B cell (primary cell): ENCODE data around the gene UBE2O. TPM values are rescaled to one million over a fixed set of nuclear protein-coding genes. Genes with fewer than 3 reads are reported as not detected.

ENCODE experiments used
- ATAC-seq: fragments of 200-7000 bp; cut with Tn5 transposase; one replicate; pipeline ENCODE4 v1.10.0; 2021; ENCODE audit warnings: low read depth, mild to moderate bottlenecking, moderate number of reproducible peaks, moderate library complexity
- CTCF ChIA-PET: fragments of 350-600 bp; sonication (Branson Sonifier 250); formaldehyde crosslinking; loops from one replicate; lab custom pipeline; 2021; ENCODE audit warnings: antibody characterized with exemption, inconsistent platforms; lab: Charles Lee
- POLR2A ChIA-PET: fragments of 350-600 bp; sonication (Branson Sonifier 250); formaldehyde crosslinking; loops from one replicate; lab custom pipeline; 2021; ENCODE audit warnings: antibody characterized with exemption; lab: Charles Lee
- DNase-seq: peaks from one replicate; pipeline ENCODE4 v3.0.0; 2013
- H2AFZ ChIP-seq: 2 replicates; pipeline ENCODE4 v1.6.1; 2012; ENCODE audit warnings: mild to moderate bottlenecking, low read depth, low read length; ENCODE audit not compliant: insufficient read depth, poor library complexity, severe bottlenecking
- H3K27ac ChIP-seq, 2 donors: 1 replicate in 1 of 2; 2 replicates in 1 of 2; pipeline ENCODE4 v1.5.1; 2012 to 2013; ENCODE audit warnings: low read length in 2 of 2, mild to moderate bottlenecking in 2 of 2, moderate library complexity in 1 of 2
- H3K27me3 ChIP-seq, 4 experiments: fragments of 200-600 bp in 1 of 4; sonication (generic) in 1 of 4; replicated peaks in 1 of 4; 1 replicate in 2 of 4; 2 replicates in 2 of 4; pipeline versions ENCODE4 v1.6.1 to v1.7.0; 2013 to 2016; ENCODE audit warnings: low read length in 3 of 4, mild to moderate bottlenecking in 2 of 4, mixed read lengths in 1 of 4, moderate library complexity in 1 of 4; ENCODE audit not compliant: insufficient read depth in 4 of 4, control insufficient read depth in 3 of 4; ENCODE audit errors: control extremely low read depth in 1 of 4
- H3K36me3 ChIP-seq, 2 experiments: replicated peaks in 1 of 2; 1 replicate in 1 of 2; 2 replicates in 1 of 2; pipeline versions ENCODE4 v1.6.1 to v1.7.1; 2013; ENCODE audit warnings: low read length in 1 of 2; ENCODE audit not compliant: insufficient read depth in 2 of 2, control insufficient read depth in 1 of 2; ENCODE audit errors: control extremely low read depth in 1 of 2, extremely low read depth in 1 of 2
- H3K4me1 ChIP-seq, 2 donors: fragments of 200-600 bp in 1 of 2; sonication (generic) in 1 of 2; 1 replicate in 1 of 2; 2 replicates in 1 of 2; pipeline versions ENCODE4 v1.5.1 to v1.6.1; 2013 to 2017; ENCODE audit warnings: low read length in 2 of 2; ENCODE audit not compliant: control insufficient read depth in 2 of 2, insufficient read depth in 2 of 2
- H3K4me2 ChIP-seq: replicated peaks from 2 replicates; pipeline ENCODE3; 2012; ENCODE audit warnings: mild to moderate bottlenecking, low read depth, low read length; ENCODE audit not compliant: poor library complexity, severe bottlenecking
- H3K4me3 ChIP-seq, 5 experiments: fragments of 200-600 bp in 1 of 5; sonication (generic) in 1 of 5; 1 replicate in 3 of 5; 2 replicates in 2 of 5; pipeline versions ENCODE4 v1.5.1 to v1.7.0; 2011 to 2016; ENCODE audit warnings: low read length in 4 of 5, mild to moderate bottlenecking in 4 of 5, low read depth in 2 of 5, control low read depth in 1 of 5, moderate library complexity in 1 of 5; ENCODE audit not compliant: insufficient read depth in 1 of 5; ENCODE audit errors: control extremely low read depth in 1 of 5, extremely low read depth in 1 of 5
- H3K79me2 ChIP-seq: fragments of 200-600 bp; sonication (generic); one replicate; pipeline ENCODE4 v1.6.0; 2016; ENCODE audit warnings: low read length; ENCODE audit not compliant: control insufficient read depth, insufficient read depth
- H3K9ac ChIP-seq: fragments of 200-600 bp; sonication (generic); 2 replicates; pipeline ENCODE4 v1.6.1; 2017; ENCODE audit warnings: mild to moderate bottlenecking, low read length, moderate library complexity
- H3K9me3 ChIP-seq, 3 donors: one replicate each; pipeline versions ENCODE4 v1.6.1 to v1.7.1; 2013; ENCODE audit warnings: low read length in 2 of 3; ENCODE audit not compliant: control insufficient read depth in 2 of 3, insufficient read depth in 1 of 3; ENCODE audit errors: control extremely low read depth in 1 of 3
- H4K20me1 ChIP-seq: 2 replicates; pipeline ENCODE4 v1.6.0; 2012; ENCODE audit warnings: mild to moderate bottlenecking, low read length; ENCODE audit not compliant: insufficient read depth, control insufficient read depth, poor library complexity, severe bottlenecking
- H3K27ac Mint-ChIP-seq: one replicate; pipeline ENCODE4 v1.8.0; 2021; ENCODE audit warnings: mixed read lengths
- H3K27me3 Mint-ChIP-seq: one replicate; pipeline ENCODE4 v1.8.0; 2021; ENCODE audit warnings: mixed read lengths
- H3K4me1 Mint-ChIP-seq: one replicate; pipeline ENCODE4 v1.8.0; 2021; ENCODE audit warnings: mixed read lengths
- H3K4me3 Mint-ChIP-seq: one replicate; pipeline ENCODE4 v1.8.0; 2021; ENCODE audit warnings: mixed read lengths
- H3K9me3 Mint-ChIP-seq: one replicate; pipeline ENCODE4 v1.8.0; 2022; ENCODE audit warnings: mixed read lengths; ENCODE audit not compliant: insufficient read depth
- EZH2 ChIP-seq: IDR thresholded peaks from 2 replicates; pipeline ENCODE4 v1.6.1; 2012; ENCODE audit warnings: borderline replicate concordance, low read depth, mild to moderate bottlenecking, moderate library complexity, low read length; ENCODE audit not compliant: insufficient read depth, poor library complexity, severe bottlenecking
- WGBS: methylation state at CpG from one replicate; pipeline ENCODE4 v1.1.5; 2013; ENCODE audit warnings: missing lambda C conversion rate; ENCODE audit not compliant: insufficient coverage; 5-methylcytosine and 5-hydroxymethylcytosine counted together
- intact Hi-C: fragments of 100-400 bp; cut with micrococcal nuclease; formaldehyde crosslinking; loops from one replicate; pipeline ENCODE4 v1.10.0; 2022
- polyA plus RNA-seq: library from polyadenylated mRNA; depleted of rRNA; stranded (reverse); fragments of >200 nt; gene quantifications from 2 replicates; pipeline ENCODE4 v1.2.3, GENCODE V29; 2012
- total RNA-seq, 2 donors: library from RNA; stranded (reverse); fragments of 120-200 nt in 1 of 2; gene quantifications; 1 replicate in 1 of 2; 2 replicates in 1 of 2; pipeline versions ENCODE4 v1.2.3 to v1.2.4, GENCODE V29; 2013 to 2022
- TF ChIP-seq, protein P1 (sequence below): fragments of 200-600 bp; IDR thresholded peaks from one replicate; pipeline ENCODE4 v1.8.0; 2022; ENCODE audit warnings: antibody characterized with exemption, mild to moderate bottlenecking

The UBE2O gene
- total and polyA plus RNA-seq, 2 donors (not counting 1 experiment from before 2014, with no cell fraction given) = 41.3 to 54.0 TPM

DNA sequence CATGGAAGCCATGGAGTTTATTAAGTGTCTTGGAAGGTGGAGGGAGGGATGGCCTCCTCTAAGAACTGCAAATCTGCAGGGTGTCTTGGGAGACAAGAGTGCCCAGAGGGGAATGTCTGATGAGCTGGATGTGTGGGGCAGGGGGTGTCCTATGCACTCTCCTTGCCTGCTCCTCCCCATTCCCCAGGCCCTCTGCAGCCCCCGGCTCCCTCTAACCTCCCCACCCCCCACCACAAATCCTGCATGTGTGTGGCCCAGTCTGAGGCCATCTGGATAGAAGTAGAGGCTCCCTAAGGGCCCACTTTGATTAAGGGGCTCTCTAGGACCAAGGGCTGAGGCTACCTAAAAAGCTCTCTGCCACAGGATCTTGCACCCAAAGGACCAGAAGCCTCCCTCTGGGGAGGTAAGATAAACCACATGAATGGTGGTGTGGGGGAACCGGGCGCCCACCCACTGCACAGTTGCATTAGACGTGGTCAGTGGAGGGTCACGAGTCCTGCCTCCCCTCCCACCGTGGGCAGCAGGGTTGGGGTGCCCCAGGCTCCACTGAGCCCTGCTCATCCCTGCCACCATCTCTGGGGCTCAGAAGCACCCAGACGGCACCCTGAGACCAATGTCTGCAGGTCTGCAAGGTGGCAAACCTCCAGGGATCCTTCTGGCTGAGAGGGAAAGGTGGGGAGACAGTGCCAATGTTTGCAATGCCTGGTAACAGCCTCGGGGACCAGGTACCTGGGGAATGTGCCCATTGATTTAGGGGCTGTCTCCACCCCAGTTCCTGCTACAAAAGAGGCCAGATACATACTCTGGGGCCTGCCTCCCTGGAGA lies 15.1 kb upstream of the UBE2O start:
- H3K27ac Mint-ChIP-seq = peak overlapping the region; percentile 56
- 13% methylated on average over 5 of the region's 8 CpGs for WGBS
- no peak overlapping the region for H3K4me3 Mint-ChIP-seq
- intact Hi-C loops = loop anchor here (5.0 kb wide), 1 partner anchor 79 kb away; no protein-coding TSS in a partner anchor
- Histone ChIP-seq H3K27ac (peak overlapping the region in 1 of 2 donors; percentile 23), H3K4me2 (no peak overlapping the region), H3K9me3 (no peaks in the 10 kb centered on the region), H3K4me1 (peaks cover 12 to 36% of the 10 kb centered on the region in 2 donors), H2AFZ (no peak overlapping the region), H3K79me2 (peaks cover 7% of the 10 kb centered on the region), H3K36me3 (peaks cover 0 to 44% of the 10 kb centered on the region in 2 experiments), H3K9ac (no peak overlapping the region), H3K27me3 (no peaks in the 10 kb centered on the region), H3K4me3 (no peak overlapping the region), H4K20me1 (peaks cover 26% of the 10 kb centered on the region)
- H3K4me1 Mint-ChIP-seq = peaks cover 35% of the 10 kb centered on the region
- H3K27me3 Mint-ChIP-seq = no peaks in the 10 kb centered on the region
- no peak for TF ChIP-seq EZH2
- TF ChIP-seq, protein P1, sequence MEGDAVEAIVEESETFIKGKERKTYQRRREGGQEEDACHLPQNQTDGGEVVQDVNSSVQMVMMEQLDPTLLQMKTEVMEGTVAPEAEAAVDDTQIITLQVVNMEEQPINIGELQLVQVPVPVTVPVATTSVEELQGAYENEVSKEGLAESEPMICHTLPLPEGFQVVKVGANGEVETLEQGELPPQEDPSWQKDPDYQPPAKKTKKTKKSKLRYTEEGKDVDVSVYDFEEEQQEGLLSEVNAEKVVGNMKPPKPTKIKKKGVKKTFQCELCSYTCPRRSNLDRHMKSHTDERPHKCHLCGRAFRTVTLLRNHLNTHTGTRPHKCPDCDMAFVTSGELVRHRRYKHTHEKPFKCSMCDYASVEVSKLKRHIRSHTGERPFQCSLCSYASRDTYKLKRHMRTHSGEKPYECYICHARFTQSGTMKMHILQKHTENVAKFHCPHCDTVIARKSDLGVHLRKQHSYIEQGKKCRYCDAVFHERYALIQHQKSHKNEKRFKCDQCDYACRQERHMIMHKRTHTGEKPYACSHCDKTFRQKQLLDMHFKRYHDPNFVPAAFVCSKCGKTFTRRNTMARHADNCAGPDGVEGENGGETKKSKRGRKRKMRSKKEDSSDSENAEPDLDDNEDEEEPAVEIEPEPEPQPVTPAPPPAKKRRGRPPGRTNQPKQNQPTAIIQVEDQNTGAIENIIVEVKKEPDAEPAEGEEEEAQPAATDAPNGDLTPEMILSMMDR = no peak
- H3K9me3 Mint-ChIP-seq = no peaks in the 10 kb centered on the region
- POLR2A ChIA-PET = interaction anchor here (0.8 to 2.6 kb wide), 11 partner anchors 9 to 38 kb away, joined by 3 to 22 read pairs (median 5); partner anchors contain the start of gene RHBDF2
- DNase-seq (no peak), ATAC-seq (no peak)
- CTCF ChIA-PET = interaction anchor here (0.6 to 16.1 kb wide), 16 partner anchors 8 to 165 kb away, joined by 3 to 442 read pairs (median 8); partner anchors contain the start of genes RHBDF2 and UBE2O
